Activated CD8-positive, alpha-beta memory T cell treated with anti-CD3 and anti-CD28 coated beads, Interleukin-2, amount 50 U/mL, for 1 hour (primary cell): ENCODE data around the gene ABCC6.
"Not testable (repeated sequence)": the region's sequence is repeated elsewhere in the genome, so short reads cannot be mapped to it uniquely, and the experiment has no call there.

Experiments
- DNase-seq: peaks from one replicate; pipeline ENCODE4 v3.0.0-alpha.2; 2020; ENCODE audit errors: extremely low read depth

The ABCC6 gene

DNA sequence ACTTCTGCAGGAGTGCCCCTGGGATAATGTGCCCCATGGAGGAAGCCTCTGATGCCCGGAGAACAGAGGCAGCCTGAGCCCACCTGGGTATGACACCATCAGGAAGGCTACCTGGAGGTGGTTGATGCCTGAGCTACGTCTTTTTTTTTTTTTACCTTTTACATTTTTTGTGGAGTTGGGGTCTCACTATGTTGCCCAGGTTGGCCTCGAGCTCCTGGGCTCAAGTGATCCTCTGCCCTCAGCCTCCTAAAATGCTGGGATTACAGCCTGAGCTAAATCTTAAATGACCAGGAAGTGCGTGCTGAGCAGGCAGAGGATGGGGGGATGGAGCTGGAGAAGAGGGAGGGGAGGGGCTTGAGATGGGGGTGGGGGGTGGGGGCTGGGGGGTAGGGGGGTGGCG is 32.7 kb downstream of the ABCC6 start:
- no peak for DNase-seq

DNA sequence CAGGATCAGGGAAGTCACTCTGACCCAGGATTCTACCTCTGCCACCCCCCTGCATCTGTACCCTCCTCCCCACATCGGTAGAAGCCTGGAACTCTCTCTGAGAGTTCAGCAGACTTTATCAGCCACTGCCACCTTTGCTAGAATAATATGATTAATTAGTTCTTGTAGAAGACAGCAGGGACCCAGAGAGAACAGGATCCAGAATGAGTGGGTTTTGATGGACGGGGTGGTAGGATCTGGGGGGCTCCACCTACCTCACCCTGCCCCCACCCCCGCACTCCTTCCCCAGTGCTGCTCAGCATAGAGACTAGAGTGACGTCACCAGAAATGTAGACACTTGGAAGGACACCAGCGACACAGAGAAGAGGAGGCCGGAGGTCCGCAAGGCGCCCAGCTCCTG is 33.5 kb downstream of the ABCC6 start:
- DNase-seq, result no peak

DNA sequence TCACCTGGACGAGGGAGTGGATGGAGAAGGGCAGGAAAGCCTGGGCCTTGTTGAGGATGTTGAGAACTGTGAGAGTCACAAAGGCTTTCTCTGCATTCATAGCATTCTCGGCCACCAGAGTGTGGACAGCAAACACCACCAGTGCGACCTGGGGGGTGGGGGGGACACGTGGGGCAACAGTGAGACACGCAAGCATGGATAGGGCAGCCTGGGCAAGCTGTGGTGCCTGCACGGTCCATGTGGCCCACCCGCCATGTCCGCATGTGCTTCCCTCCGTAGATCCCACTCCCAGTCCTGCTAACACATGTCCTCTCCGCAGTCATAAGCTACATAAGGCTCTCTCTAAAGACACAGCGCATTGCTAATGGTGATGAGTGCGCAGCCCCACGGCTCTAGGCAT is 34.5 kb downstream of the ABCC6 start:
- DNase-seq, result no peak

DNA sequence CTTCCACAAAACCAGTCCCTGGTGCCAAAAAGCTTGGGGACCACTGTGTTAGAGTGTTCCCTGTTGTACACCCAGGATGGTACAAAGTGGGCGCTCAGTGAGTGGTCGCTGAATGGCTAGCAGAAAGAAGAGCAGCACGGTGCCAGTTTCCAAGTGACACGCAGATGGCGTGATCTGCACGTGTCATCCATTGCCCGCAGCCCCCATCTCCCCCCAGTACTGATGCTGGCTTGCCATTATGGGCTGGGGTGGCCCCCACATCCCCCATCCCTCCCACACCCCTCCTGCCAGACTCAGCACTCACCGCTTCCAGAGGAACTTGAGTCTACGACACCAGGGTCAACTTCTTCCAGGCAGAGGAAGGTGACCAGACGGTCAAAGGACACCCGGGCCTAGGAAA is 36.5 kb downstream of the ABCC6 start:
- no peak for DNase-seq

DNA sequence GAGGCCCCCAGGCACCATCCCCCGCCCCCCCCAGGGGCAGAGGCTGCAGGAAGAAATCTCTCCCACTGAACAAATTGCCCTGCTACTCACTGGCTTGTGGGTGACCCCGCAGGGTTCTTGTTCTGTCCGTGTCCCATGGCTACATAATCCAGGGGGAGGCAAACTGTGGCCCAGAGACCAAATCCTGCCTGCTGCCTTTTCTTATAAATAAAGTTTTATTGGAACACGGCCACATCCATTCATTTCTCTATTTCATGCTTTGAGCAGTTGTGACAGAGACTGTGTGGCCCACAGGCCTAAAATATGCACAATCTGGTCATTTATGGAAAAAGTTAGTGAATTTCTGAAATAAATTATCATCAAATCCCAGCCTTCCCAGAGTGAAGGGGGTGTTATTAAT is 38.2 kb downstream of the ABCC6 start:
- no peak for DNase-seq

DNA sequence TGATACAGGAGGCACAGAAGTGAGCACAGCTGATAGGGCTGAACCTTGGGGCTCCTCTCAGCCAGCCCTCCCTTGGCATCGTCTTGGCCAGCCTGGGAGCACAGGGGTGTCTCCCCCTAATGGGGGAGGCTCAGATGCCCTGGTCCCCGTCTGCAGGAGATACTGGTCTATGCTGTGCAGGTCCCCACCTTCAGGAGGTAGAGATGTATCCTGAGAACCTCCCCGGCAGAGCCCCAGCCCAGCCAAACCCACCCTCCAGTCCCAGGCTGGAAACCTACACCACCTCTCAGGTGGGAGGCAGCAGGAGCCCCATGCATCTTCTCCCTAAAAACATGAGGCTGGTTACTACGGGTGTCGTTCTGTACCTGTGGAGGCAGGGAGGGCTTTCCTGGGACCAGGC is 38.7 kb downstream of the ABCC6 start:
- DNase-seq, result no peak

DNA sequence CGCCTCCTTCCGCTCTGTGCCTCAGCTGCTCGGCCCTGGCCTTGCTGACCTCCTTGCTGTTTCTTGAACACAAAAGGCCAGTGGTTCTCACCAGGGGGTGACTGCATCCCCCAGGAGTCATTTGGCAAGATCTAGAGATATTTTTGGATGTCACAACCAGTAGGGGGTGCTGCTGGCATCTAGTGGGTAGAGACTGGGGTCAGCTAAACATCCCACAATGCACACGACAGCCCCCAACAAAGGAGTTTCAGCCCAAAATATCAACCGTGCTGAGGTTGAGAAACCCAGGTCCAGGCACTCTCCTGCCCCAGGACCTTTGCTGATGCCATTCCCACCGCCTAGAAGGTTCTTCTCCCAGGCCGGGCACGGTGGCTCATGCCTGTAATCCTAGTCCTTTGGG is 39.7 kb downstream of the ABCC6 start:
- DNase-seq, result no peak

DNA sequence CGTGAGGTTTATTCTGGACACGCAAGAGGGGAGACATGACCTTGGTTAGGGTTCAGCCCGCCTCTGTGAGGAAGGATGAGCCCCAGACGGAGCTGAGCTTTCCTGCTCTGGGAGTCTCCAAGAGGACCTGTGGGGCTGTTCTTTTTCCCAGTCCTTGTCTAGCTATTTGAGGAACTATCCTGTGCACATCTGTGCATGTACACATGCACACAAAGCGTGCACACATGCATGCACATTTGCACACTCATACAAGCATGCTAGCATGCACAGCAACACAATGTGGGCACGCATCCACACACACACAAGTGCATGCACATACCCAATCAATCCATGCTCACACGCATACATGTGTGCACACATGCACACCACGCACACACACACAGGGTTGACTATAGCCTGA is 40.4 kb downstream of the ABCC6 start:
- no peak for DNase-seq

DNA sequence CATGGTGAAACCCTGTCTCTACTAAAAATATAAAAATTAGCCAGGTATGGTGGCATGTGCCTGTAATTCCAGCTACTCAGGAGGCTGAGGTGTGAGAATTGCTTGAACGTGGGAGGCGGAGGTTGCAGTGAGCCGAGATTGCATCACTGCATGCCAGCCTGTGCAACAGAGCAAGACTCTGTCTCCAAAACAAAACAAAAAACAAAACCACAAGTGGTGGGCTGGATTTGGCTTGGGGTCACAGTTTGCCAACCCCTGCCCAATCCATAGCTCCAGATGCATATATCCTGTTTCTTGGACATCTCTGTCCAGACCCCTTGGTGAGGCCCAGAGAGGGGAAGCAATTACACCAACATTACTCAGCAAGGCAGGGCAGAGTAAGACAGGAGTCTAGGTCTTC is 41.5 kb downstream of the ABCC6 start:
- DNase-seq, result not testable (repeated sequence)

DNA sequence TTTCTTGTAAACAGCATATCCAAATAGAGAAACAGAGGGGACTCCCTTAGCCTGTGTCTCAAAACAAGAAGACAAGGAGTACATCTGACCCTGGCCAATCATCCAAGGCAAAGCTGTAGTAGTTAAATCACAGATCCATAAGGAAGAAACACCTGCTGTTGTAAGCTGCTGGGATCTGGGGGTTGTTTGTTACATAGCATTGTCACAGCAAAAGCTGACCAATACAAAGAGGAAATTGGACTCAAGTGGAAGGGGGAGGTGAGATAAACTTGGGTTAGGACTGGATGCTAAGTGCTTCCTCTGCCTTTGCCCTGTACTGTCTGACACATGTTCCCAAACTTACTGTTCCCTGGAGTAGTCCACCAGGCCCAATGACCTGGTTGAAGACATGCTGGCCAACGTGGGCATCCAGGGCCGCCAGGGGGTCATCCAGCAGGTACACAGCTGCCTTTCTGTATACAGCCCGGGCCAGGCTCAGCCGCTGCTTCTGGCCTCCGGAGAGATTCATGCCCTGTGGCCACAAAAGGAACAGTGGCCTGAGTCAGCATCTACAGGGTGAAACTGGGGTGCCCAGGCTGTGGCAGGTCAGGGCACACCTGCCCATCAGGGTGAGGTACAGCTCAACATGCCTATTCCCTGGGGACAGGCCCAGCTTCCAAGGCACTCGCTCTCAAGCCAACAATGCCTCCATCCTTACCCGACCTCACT is 44.7 kb downstream of the ABCC6 start:
- no peak for DNase-seq

DNA sequence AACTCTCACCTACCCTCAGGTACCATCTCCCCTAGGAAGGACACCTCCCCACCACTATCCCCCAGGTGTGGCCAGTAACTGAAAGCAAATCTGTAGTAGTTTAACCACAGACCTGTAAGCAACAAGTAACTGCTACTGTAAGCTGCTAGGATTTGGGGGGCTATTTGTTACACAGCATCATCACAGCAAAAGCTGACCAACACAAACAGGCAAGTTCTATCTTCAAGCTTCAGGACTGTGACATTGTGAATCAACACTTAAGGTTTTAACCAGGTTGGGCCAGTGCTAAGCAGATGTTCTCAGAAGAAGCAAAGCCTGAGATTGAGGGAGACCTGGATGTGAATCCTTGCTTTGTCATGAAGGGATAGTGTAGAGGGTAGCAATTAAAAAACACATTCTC is 47.0 kb downstream of the ABCC6 start:
- no peak for DNase-seq

DNA sequence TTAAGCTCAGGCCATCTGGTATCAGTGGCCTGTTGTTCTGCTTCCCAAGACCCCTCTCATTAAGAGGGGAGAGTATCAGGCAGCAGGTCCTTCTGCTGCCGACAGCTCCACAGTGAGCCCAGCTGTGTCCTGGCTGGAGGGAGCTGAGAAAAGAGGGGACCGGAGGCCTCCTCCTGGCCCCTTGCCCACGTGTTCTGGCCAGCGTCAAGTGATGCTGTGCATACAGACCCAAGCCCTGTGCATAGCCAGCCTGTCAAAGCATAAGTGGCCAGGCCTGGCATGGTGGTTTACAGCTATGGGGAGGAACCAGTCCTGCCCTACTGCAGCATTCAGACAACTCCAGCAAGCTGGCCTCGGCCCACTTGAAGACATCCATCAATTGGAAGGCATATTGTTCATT is 48.0 kb downstream of the ABCC6 start:
- no peak for DNase-seq

DNA sequence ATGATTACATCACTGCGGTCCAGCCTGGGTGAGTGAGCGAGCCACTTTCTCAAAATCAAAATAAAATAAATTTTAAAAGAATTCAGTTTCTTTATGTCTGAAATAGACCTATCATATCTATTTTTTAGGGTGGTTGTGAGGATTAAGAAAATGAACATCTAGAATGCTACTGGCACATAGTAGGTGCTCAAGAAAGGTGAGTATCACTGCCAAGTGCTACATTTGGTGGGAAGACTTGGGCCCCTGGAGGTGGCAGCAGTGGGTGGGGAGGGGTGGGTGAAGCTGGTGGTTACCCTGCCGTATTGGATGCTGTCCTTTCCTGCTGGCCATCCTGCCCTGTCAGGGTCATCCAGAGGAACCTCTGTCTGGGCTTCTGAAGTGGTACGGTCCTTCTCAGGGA is 50.3 kb downstream of the ABCC6 start:
- DNase-seq, result no peak

DNA sequence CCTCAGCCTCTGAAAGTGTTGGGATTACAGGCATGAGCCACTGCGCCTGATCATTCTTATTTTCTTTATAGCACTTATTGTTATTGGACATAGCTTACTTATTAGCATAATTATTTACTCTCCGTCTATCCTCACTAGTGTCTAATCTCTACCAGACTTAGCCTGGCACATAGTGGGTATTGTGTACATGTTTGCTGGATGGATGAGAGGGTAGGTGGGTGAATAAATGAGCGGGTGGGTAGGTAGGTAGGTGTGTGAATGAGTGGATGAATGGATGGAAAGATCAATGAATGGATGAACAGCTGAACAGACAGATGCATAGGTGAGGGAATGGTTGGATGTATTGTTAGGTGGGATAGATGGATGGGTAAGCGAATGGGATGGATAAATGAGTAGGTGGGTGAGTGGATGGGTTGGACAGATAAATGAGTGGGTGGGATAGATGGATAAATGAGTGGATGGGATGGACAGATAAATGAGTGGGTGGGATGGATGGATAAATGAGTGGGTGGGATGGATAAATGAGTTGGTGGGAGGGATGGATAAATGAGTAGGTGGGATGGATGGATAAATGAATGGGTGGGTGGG is 51.9 kb downstream of the ABCC6 start:
- DNase-seq, result no peak

DNA sequence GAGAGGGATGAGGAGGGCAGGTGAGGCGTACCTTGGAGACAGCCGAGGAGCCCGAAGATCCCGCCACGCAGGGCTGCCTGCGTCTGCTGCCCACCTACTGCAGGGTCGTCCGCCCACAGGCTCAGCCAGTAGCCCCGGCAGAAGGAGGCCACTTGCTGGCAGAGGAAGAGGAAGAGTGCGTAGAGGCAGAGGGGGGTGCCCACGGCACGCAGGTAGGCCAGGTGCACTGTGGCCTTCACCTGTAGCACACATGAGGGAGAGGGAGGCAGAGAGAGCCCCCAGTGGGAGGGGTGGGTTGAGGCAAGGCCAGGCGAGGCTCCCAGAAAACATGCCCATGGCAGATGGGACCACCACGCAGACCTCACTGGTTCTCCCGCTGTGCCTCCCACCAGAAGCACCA is 53.7 kb downstream of the ABCC6 start:
- no peak for DNase-seq

DNA sequence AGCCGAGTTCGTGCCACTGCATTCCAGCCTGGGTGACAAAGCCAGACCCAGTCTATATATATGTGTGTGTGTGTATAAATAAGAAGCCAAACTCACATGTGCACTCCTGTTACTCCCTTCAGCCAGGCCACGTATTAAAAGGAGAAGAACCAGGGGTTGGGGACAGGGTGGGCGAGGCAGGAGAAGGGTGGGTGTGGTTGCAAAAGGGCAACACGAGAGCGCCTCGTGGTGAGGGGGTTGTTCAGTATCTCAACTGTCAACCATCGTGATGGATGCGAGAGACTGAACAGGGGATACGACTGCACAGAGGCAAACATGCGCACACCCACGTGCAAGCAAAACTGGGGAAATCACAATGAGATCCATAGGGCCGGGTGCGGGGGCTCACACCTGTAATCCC is 54.9 kb downstream of the ABCC6 start:
- DNase-seq, result no peak

DNA sequence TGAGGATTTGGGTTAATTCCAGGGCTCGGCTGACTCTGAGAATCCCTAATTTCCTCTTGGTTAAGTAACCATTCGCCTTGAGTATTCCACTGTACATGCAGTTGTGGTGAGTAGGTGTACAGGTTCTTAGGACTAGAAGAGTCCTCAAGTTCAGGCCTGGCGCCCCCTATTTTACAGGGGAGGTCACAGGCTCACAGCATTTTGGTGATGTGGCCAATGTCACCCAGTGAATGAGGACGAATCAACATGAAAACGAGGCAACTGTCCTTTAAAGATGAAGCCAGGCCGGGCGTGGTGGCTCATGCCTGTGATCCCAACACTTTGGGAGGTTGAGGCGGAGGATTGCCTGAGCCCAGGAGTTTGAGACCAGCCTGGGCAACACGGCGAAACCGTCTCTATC is 55.4 kb downstream of the ABCC6 start:
- no peak for DNase-seq

DNA sequence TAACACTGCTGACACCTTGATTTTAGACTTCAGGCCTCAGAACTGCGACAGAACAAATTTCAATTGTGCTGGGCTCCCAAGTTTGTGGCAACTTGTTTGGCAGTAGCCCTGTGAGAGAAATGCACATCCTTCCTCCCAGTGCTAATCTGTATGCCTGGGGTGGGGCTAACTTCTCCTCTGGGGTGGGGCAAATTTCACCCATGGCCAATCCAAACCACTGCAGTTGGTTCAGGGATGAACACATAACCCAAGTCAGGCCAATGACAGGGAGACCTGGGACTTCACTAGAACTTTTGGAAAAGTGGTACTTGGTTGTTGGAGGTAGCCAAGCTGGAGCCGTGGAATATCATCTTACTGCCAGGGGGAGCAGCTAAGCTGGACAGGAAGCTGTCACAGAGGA is 56.3 kb downstream of the ABCC6 start:
- DNase-seq, result no peak

DNA sequence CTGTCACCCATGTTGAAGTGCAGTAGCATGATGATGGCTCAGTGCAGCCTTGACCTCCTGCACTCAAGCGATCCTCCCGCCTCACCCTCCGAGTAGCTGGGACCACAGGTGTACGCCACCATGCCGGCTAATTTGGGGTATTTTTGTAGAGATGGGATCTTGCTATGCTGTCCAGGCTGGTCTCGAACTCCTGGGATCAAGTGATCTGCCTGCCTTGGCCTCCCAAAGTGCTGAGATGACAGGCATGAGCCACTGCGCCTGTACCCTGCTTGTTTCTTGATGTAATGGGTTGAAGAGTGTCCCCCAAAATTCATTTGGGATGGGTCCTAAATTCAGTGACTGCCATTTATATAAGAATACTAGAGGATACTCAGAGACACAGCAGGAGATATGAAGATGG is 57.2 kb downstream of the ABCC6 start:
- DNase-seq, result no peak

DNA sequence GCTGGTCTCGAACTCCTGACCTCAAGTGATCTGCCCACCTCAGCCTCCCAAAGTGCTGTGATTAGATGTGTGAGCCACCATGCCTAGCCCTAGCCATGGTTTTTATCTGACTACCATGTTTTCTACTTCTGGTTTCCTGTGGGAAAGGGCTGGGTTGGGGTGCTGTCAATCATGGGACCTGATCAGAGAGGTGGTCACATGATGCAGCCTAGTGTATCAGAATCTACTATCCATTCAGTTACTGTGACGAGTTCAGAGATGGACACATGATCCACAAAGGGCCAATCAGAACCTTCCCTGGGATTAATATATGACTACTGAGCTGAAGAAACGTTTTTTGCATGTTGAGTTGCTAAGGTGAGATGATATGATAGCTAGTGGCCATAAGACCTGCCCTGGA is 59.1 kb downstream of the ABCC6 start:
- no peak for DNase-seq

DNA sequence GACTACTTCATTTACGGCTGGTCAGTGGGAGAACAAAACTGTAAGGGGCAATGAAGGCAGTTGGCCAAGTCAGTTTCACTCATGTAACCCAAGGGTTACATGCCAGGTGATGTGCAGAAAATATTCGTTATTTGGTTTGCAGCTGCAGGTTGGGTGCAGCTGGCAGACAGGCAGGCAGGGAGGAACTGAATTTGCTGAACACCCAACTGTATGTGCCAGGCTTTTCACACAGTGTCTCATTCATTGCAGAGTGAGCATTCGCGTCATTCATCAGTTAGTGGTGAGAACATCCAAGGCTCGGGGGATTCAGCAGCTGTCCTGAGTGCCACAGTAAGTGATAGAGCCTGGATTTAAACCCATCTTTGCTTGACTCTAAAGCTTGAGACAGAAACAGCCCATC is 59.7 kb downstream of the ABCC6 start:
- no peak for DNase-seq

DNA sequence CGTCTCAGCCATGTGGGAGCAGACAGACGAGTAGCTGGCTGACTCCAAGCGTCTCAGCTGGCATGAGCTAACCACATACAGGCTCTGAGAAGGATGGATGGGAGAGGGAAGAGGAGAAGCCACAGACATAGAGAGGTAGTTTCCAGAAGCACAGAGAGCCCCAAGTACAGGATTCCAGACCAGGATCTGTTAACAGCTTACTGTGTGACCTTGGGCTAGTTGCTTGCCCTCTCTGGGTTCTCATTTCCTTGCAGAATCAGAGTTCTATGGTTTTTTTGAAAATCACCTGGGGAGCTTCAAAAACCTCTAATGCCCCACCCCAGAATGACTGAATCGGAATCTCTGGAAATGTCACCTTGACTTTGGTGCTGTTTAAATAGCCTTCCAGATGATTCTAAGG is 60.2 kb downstream of the ABCC6 start:
- DNase-seq, result no peak

DNA sequence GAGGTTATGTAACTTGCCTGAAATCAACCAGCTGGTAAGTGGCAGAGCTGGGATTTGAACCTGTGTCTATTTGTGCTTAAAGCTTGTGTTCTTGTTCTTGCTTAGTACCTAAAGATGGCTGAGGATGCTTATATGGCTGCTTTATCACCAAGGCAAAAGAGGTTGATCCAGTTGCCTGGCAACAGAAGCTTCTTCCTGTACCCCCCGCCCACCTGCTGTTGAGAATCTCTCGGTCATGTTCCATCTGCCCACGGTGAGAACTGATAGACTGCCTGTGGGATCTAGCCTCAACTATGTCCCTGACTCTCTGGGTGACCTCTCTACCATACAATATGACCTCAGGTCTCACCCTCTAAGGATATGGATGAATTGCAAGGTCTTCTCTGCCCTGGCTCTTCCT is 60.7 kb downstream of the ABCC6 start:
- no peak for DNase-seq

DNA sequence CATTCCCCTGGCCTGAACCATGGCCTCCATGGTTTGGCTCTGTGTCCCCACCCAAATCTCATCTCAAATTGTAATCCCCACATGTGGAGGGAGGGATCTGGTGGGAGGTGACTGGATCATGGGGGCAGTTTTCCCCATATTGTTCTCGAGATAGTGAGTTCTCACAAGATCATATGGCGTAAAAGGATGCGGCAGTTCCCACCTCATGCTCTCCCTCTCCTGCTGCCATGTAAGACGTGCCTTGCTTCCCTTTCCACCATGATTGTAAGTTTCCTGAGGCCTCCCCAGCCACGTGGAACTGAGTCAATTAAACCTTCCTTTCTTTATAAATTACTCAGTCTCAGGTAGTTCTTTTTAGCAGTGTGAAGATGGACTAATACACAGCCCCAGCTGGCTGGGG is 61.5 kb downstream of the ABCC6 start:
- not testable (repeated sequence) for DNase-seq
